H1 (cell line): ENCODE results near the gene PGA5. TPM values are rescaled to one million over a fixed set of nuclear protein-coding genes. Genes with fewer than 3 reads are reported as not detected.
"Not testable (repeated sequence)": the region's sequence is repeated elsewhere in the genome, so short reads cannot be mapped to it uniquely, and the experiment has no call there.

Experiments
- CTCF ChIA-PET: fragments of 300-600 bp; sonication (Branson Sonifier 250); formaldehyde crosslinking; loops from one replicate; lab custom pipeline; 2021; ENCODE audit not compliant: partially characterized antibody; lab: Charles Lee
- POLR2A ChIA-PET: fragments of 300-600 bp; sonication (Branson Sonifier 250); formaldehyde crosslinking; loops from one replicate; lab custom pipeline; 2021; ENCODE audit warnings: inconsistent platforms; ENCODE audit not compliant: partially characterized antibody; lab: Charles Lee
- DNase-seq, 2 experiments: peaks; one replicate each; pipeline versions ENCODE4 v3.0.0 to v3.0.0-alpha.2; 2010 to 2022; ENCODE audit warnings: low spot score in 2 of 2, low read depth in 1 of 2, mixed read lengths in 1 of 2
- FAIRE-seq: peaks from 2 replicates; lab custom pipeline; 2011; peaks lifted over from hg19 to GRCh38; lab: Jason Lieb, UNC
- H2AFZ ChIP-seq: 2 replicates; pipeline ENCODE4 v1.8.1; 2012; ENCODE audit warnings: low read length, inconsistent platforms
- H2AK5ac ChIP-seq: 2 replicates; pipeline ENCODE4 v1.6.1; 2013; ENCODE audit warnings: low read depth, low read length
- H2BK120ac ChIP-seq: replicated peaks from 2 replicates; pipeline ENCODE3; 2013; ENCODE audit warnings: low read depth, low read length, inconsistent platforms
- H2BK12ac ChIP-seq: 2 replicates; pipeline ENCODE4 v1.6.1; 2013; ENCODE audit warnings: low read depth, low read length
- H2BK15ac ChIP-seq: 2 replicates; pipeline ENCODE4 v1.6.1; 2013; ENCODE audit warnings: low read length
- H2BK20ac ChIP-seq: 2 replicates; pipeline ENCODE4 v1.6.1; 2013; ENCODE audit warnings: low read length
- H2BK5ac ChIP-seq: 2 replicates; pipeline ENCODE4 v1.6.1; 2013; ENCODE audit warnings: low read depth, low read length
- H3K14ac ChIP-seq: 2 replicates; pipeline ENCODE4 v1.6.1; 2013; ENCODE audit warnings: inconsistent platforms; ENCODE audit not compliant: insufficient read length
- H3K18ac ChIP-seq: 2 replicates; pipeline ENCODE4 v1.6.1; 2013; ENCODE audit warnings: low read length; ENCODE audit errors: extremely low read depth
- H3K23ac ChIP-seq: 2 replicates; pipeline ENCODE4 v1.6.1; 2013; ENCODE audit warnings: inconsistent platforms; ENCODE audit not compliant: insufficient read length
- H3K23me2 ChIP-seq: 2 replicates; pipeline ENCODE4 v1.6.1; 2013; ENCODE audit warnings: low read depth, low read length
- H3K27ac ChIP-seq: 2 replicates; pipeline ENCODE4 v1.6.1; 2011; ENCODE audit warnings: low read depth, low read length, inconsistent platforms
- H3K27me3 ChIP-seq, 4 experiments: replicated peaks in 1 of 4; 1 replicate in 1 of 4; 2 replicates in 3 of 4; pipeline versions ENCODE4 v1.6.1 to v1.8.1; 2011 to 2013; ENCODE audit warnings: low read length in 3 of 4, mild to moderate bottlenecking in 3 of 4, inconsistent platforms in 2 of 4, mixed read lengths in 2 of 4, moderate library complexity in 1 of 4; ENCODE audit not compliant: control insufficient read depth in 3 of 4, insufficient read depth in 3 of 4; ENCODE audit errors: extremely low read depth in 1 of 4
- H3K36me3 ChIP-seq, 4 experiments: 2 replicates each; pipeline versions ENCODE4 v1.6.1 to v1.8.1; 2011 to 2013; ENCODE audit warnings: mild to moderate bottlenecking in 4 of 4, low read length in 3 of 4, moderate library complexity in 2 of 4, control low read depth in 1 of 4, inconsistent platforms in 1 of 4; ENCODE audit not compliant: insufficient read depth in 4 of 4, control insufficient read depth in 2 of 4
- H3K4ac ChIP-seq: replicated peaks from 2 replicates; pipeline ENCODE3; 2013; ENCODE audit warnings: low read length, low read depth, mixed read lengths, inconsistent platforms; ENCODE audit not compliant: insufficient read length
- H3K4me1 ChIP-seq, 4 experiments: replicated peaks in 1 of 4; 1 replicate in 1 of 4; 2 replicates in 3 of 4; pipeline versions ENCODE4 v1.6.1 to v1.8.1; 2011 to 2013; ENCODE audit warnings: low read length in 3 of 4, inconsistent platforms in 2 of 4, mixed read lengths in 1 of 4; ENCODE audit not compliant: insufficient read depth in 4 of 4, control insufficient read depth in 3 of 4
- H3K4me2 ChIP-seq, 2 experiments: 2 replicates each; pipeline versions ENCODE4 v1.6.1 to v1.8.1; 2011 to 2013; ENCODE audit warnings: low read depth in 2 of 2, low read length in 2 of 2, control low read depth in 1 of 2, inconsistent platforms in 1 of 2, mild to moderate bottlenecking in 1 of 2; ENCODE audit not compliant: insufficient read depth in 1 of 2
- H3K4me3 ChIP-seq, 4 experiments: fragments of 200-600, 300-600 bp in 1 of 4; sonication (generic), shearing (Covaris generic), sonication (Bioruptor Twin) in 1 of 4; 2 replicates each; pipeline versions ENCODE4 v1.5.1 to v1.8.1; 2011 to 2016; ENCODE audit warnings: low read length in 4 of 4, low read depth in 3 of 4, control low read depth in 2 of 4, inconsistent platforms in 2 of 4, mild to moderate bottlenecking in 2 of 4, mixed read lengths in 1 of 4, moderate library complexity in 1 of 4; ENCODE audit not compliant: insufficient read depth in 2 of 4; ENCODE audit errors: extremely low read depth in 1 of 4
- H3K56ac ChIP-seq: replicated peaks from 2 replicates; pipeline ENCODE3; 2013; ENCODE audit warnings: low read depth, mild to moderate bottlenecking, mixed read lengths, low read length, inconsistent platforms; ENCODE audit not compliant: insufficient read length
- H3K79me1 ChIP-seq: 2 replicates; pipeline ENCODE4 v1.6.1; 2013; ENCODE audit warnings: low read depth, low read length, control low read depth
- H3K79me2 ChIP-seq, 2 experiments: 2 replicates each; pipeline versions ENCODE4 v1.6.1 to v1.8.1; 2012 to 2013; ENCODE audit warnings: low read length in 2 of 2, mild to moderate bottlenecking in 2 of 2, inconsistent platforms in 1 of 2; ENCODE audit not compliant: insufficient read depth in 2 of 2, control insufficient read depth in 1 of 2
- H3K9ac ChIP-seq, 4 experiments: replicated peaks in 1 of 4; 1 replicate in 1 of 4; 2 replicates in 3 of 4; pipeline versions ENCODE4 v1.6.1 to v1.8.1; 2011 to 2013; ENCODE audit warnings: low read depth in 3 of 4, low read length in 3 of 4, control low read depth in 2 of 4, mild to moderate bottlenecking in 2 of 4, moderate library complexity in 2 of 4, inconsistent platforms in 1 of 4; ENCODE audit errors: extremely low read depth in 1 of 4
- H3K9me3 ChIP-seq, 2 experiments: 2 replicates each; pipeline versions ENCODE4 v1.6.1 to v1.8.1; 2012 to 2013; ENCODE audit warnings: mild to moderate bottlenecking in 2 of 2, moderate library complexity in 2 of 2, control low read depth in 1 of 2, inconsistent platforms in 1 of 2, low read depth in 1 of 2, low read length in 1 of 2, mixed read lengths in 1 of 2; ENCODE audit not compliant: insufficient read depth in 2 of 2
- H4K20me1 ChIP-seq, 2 experiments: replicated peaks in 1 of 2; 2 replicates each; pipeline versions ENCODE3 to v1.8.1; 2011 to 2013; ENCODE audit warnings: inconsistent platforms in 2 of 2, low read length in 2 of 2, mild to moderate bottlenecking in 1 of 2; ENCODE audit not compliant: insufficient read depth in 2 of 2, control insufficient read depth in 1 of 2
- H4K5ac ChIP-seq: 2 replicates; pipeline ENCODE4 v1.6.1; 2013; ENCODE audit warnings: low read length, low read depth, mixed read lengths, inconsistent platforms; ENCODE audit not compliant: insufficient read length
- H4K8ac ChIP-seq: 2 replicates; pipeline ENCODE4 v1.8.0; 2013; ENCODE audit warnings: mild to moderate bottlenecking, moderate library complexity, low read length, inconsistent platforms; ENCODE audit not compliant: insufficient read depth; ENCODE audit errors: extremely low read depth
- H4K91ac ChIP-seq: replicated peaks from 2 replicates; pipeline ENCODE3; 2013; ENCODE audit warnings: low read length, mixed read lengths, inconsistent platforms; ENCODE audit not compliant: insufficient read length
- WGBS, 2 experiments: shearing (Covaris generic) in 1 of 2; methylation state at CpG; one replicate each; pipeline versions ENCODE4 v1.1.6 to v1.1.7; 2013 to 2015; ENCODE audit warnings: low lambda C conversion rate in 2 of 2, mixed read lengths in 2 of 2, inconsistent platforms in 1 of 2, low coverage in 1 of 2, missing lambda C conversion rate in 1 of 2; ENCODE audit not compliant: insufficient replicate concordance in 2 of 2, insufficient coverage in 1 of 2, insufficient read length in 1 of 2; ENCODE audit errors: extremely low coverage in 1 of 2, missing lambda C conversion rate in 1 of 2; 5-methylcytosine and 5-hydroxymethylcytosine counted together
- polyA plus RNA-seq, 7 experiments: library from polyadenylated mRNA; depleted of rRNA in 3 of 7; stranded (reverse) in 5 of 7; unstranded in 2 of 7; fragments of >200 nt in 5 of 7; fragments of 200-250 nt in 2 of 7; gene quantifications; 1 replicate in 5 of 7; 2 replicates in 1 of 7; 4 replicates in 1 of 7; pipeline versions ENCODE4 v1.2.1 to v1.2.3, GENCODE V29; 2011 to 2013; ENCODE audit warnings: missing spikeins in 2 of 7, mixed read lengths in 2 of 7
- total RNA-seq: library from RNA; stranded (reverse); fragmentation: NEBNext Ultra II Directional; extraction: Animal tissue kit (Norgen Biotek cat#: 25700); gene quantifications from 2 replicates; pipeline ENCODE4 v1.2.1, GENCODE V29; 2021

PGA5 gene
- total and polyA plus RNA-seq, 2 of the 8 experiments (the other 6 are each of a cell fraction or from before 2014, with no cell fraction given), result 0.67 to 2.0 TPM

GRCh38 chr11:61250796-61251765 lies 10.1 kb downstream of the PGA5 start:
- H3K27ac ChIP-seq, H3K4ac ChIP-seq, H3K23ac ChIP-seq, H4K5ac ChIP-seq, H3K79me2 ChIP-seq, DNase-seq, H3K4me2 ChIP-seq, FAIRE-seq, H4K91ac ChIP-seq, H4K20me1 ChIP-seq, H3K56ac ChIP-seq, H2BK15ac ChIP-seq, H3K9ac ChIP-seq, H4K8ac ChIP-seq, H3K18ac ChIP-seq, H3K23me2 ChIP-seq, H3K4me3 ChIP-seq, H3K9me3 ChIP-seq, H3K14ac ChIP-seq, H3K4me1 ChIP-seq, H3K36me3 ChIP-seq, H2BK12ac ChIP-seq, H2AK5ac ChIP-seq, H2BK120ac ChIP-seq, H3K27me3 ChIP-seq, H3K79me1 ChIP-seq, H2BK5ac ChIP-seq, H2AFZ ChIP-seq, H2BK20ac ChIP-seq: not testable (repeated sequence)
- POLR2A ChIA-PET, result interaction anchor here (1.4 kb wide), 1 partner anchor 46 kb away, joined by 3 read pairs; no protein-coding TSS in a partner anchor
- CTCF ChIA-PET, result interaction anchor here (0.6 to 4.8 kb wide), 5 partner anchors 12 to 134 kb away, joined by 3 to 19 read pairs (median 4); no protein-coding TSS in a partner anchor
- 93% methylated on average over 20 of the region's 20 CpGs; no CpG with 5 or more reads in 1 of the 2 experiments for WGBS, 2 experiments
